HL-60 (cell line): ENCODE data around the gene CYGB.

ENCODE experiments used
- CTCF ChIP-seq: IDR thresholded peaks from one replicate; pipeline ENCODE4 v1.5.1; 2011; ENCODE audit warnings: low read length, control low read depth, inconsistent platforms; ENCODE audit not compliant: insufficient read depth
- GABPA ChIP-seq: IDR thresholded peaks from 2 replicates; pipeline ENCODE4 v1.6.1; 2012; ENCODE audit warnings: low read depth
- POLR2AphosphoS5 ChIP-seq: IDR thresholded peaks from 2 replicates; pipeline ENCODE4 v1.6.1; 2012; ENCODE audit warnings: low read depth
- REST ChIP-seq: IDR thresholded peaks from 2 replicates; pipeline ENCODE4 v1.6.1; 2012; ENCODE audit warnings: low read depth; ENCODE audit not compliant: insufficient replicate concordance
- SPI1 ChIP-seq: IDR thresholded peaks from 2 replicates; pipeline ENCODE4 v1.6.1; 2012; ENCODE audit warnings: low read depth, mild to moderate bottlenecking, borderline replicate concordance

- TF ChIP-seq CTCF (no peak), POLR2AphosphoS5 (no peak), REST (no peak), GABPA (no peak), SPI1 (no peak)
Observed at GRCh38 chr17:76551685-76552084, 14.2 kb upstream of the CYGB start.
